Parathyroid adenoma (tissue), 2 donors: ENCODE results near the gene KIF1A.

Experiments used
- H2AFZ ChIP-seq: fragments of 300-600 bp; sonication (generic); one replicate; pipeline ENCODE4 v1.7.0; 2017; ENCODE audit warnings: antibody characterized with exemption, mild to moderate bottlenecking
- H3K27ac ChIP-seq: fragments of 300-600 bp; sonication (generic); one replicate; pipeline ENCODE4 v1.7.0; 2017
- H3K27me3 ChIP-seq: fragments of 300-600 bp; sonication (generic); one replicate; pipeline ENCODE4 v1.7.0; 2017; ENCODE audit warnings: low read length; ENCODE audit not compliant: control insufficient read depth, insufficient read depth
- H3K36me3 ChIP-seq: fragments of 300-600 bp; sonication (generic); one replicate; pipeline ENCODE4 v1.7.0; 2017; ENCODE audit warnings: low read length; ENCODE audit not compliant: control insufficient read depth, insufficient read depth
- H3K4me1 ChIP-seq: fragments of 300-600 bp; sonication (generic); one replicate; pipeline ENCODE4 v1.7.0; 2017; ENCODE audit warnings: control low read depth
- H3K4me2 ChIP-seq: fragments of 300-600 bp; sonication (generic); one replicate; pipeline ENCODE4 v1.7.0; 2017; ENCODE audit warnings: low read length
- H3K4me3 ChIP-seq: fragments of 300-600 bp; sonication (generic); one replicate; pipeline ENCODE4 v1.7.0; 2017; ENCODE audit warnings: low read depth, low read length
- H3K79me2 ChIP-seq: fragments of 300-600 bp; sonication (generic); one replicate; pipeline ENCODE4 v1.7.0; 2017; ENCODE audit warnings: control low read depth
- H3K9ac ChIP-seq: fragments of 300-600 bp; sonication (generic); one replicate; pipeline ENCODE4 v1.7.0; 2017; ENCODE audit warnings: mild to moderate bottlenecking
- H3K9me3 ChIP-seq: fragments of 300-600 bp; sonication (generic); one replicate; pipeline ENCODE4 v1.7.0; 2017; ENCODE audit warnings: low read length; ENCODE audit not compliant: control insufficient read depth
- CTCF ChIP-seq: fragments of 300-600 bp; sonication (generic); IDR thresholded peaks from one replicate; pipeline ENCODE4 v1.7.0; 2017; ENCODE audit warnings: antibody characterized with exemption, mild to moderate bottlenecking
- donor health status: primary hyperparathyroidism.

The KIF1A gene

GRCh38 chr2:240722796-240723735, 97.0 kb downstream of the KIF1A start:
- no peaks in the 10 kb centered on the region for H3K79me2 ChIP-seq
- no peak for TF ChIP-seq CTCF
- no peaks in the 10 kb centered on the region for H3K9me3 ChIP-seq

GRCh38 chr2:240722376-240722775, 97.6 kb downstream of the KIF1A start:
- no peak overlapping the region for H3K9ac ChIP-seq
- no peak overlapping the region for H2AFZ ChIP-seq
- no peaks in the 10 kb centered on the region for H3K36me3 ChIP-seq
- H3K4me3 ChIP-seq = no peak overlapping the region
- H3K4me2 ChIP-seq = no peak overlapping the region
- no peaks in the 10 kb centered on the region for H3K79me2 ChIP-seq
- H3K27ac ChIP-seq = no peak overlapping the region
- no peaks in the 10 kb centered on the region for H3K4me1 ChIP-seq
- H3K27me3 ChIP-seq = no peaks in the 10 kb centered on the region
- no peaks in the 10 kb centered on the region for H3K9me3 ChIP-seq
- no peak for TF ChIP-seq CTCF

More at GRCh38 chr2:240722796-240723735, 97.0 kb downstream of the KIF1A start:
- H3K4me1 ChIP-seq = no peaks in the 10 kb centered on the region
- H3K36me3 ChIP-seq = no peaks in the 10 kb centered on the region
- no peak overlapping the region for H3K27ac ChIP-seq
- H3K4me3 ChIP-seq = no peak overlapping the region
- H3K27me3 ChIP-seq = no peaks in the 10 kb centered on the region
- no peak overlapping the region for H3K9ac ChIP-seq
- H3K4me2 ChIP-seq = no peak overlapping the region
- no peak overlapping the region for H2AFZ ChIP-seq

GRCh38 chr2:240721596-240722180, 98.3 kb downstream of the KIF1A start:
- H3K4me3 ChIP-seq = no peak overlapping the region
- no peaks in the 10 kb centered on the region for H3K27me3 ChIP-seq
- H3K9me3 ChIP-seq = no peaks in the 10 kb centered on the region
- H3K27ac ChIP-seq = no peak overlapping the region
- H3K4me1 ChIP-seq = no peaks in the 10 kb centered on the region
- no peak overlapping the region for H2AFZ ChIP-seq
- no peak overlapping the region for H3K4me2 ChIP-seq
- H3K9ac ChIP-seq = no peak overlapping the region
- H3K36me3 ChIP-seq = no peaks in the 10 kb centered on the region
- no peak for TF ChIP-seq CTCF
- H3K79me2 ChIP-seq = no peaks in the 10 kb centered on the region

GRCh38 chr2:240720686-240721595, 99.1 kb downstream of the KIF1A start:
- no peaks in the 10 kb centered on the region for H3K36me3 ChIP-seq
- H3K27me3 ChIP-seq = no peaks in the 10 kb centered on the region
- H3K4me1 ChIP-seq = no peaks in the 10 kb centered on the region
- no peaks in the 10 kb centered on the region for H3K9me3 ChIP-seq
- H3K9ac ChIP-seq = no peak overlapping the region
- no peaks in the 10 kb centered on the region for H3K79me2 ChIP-seq
- no peak overlapping the region for H3K27ac ChIP-seq
- no peak for TF ChIP-seq CTCF
- no peak overlapping the region for H3K4me2 ChIP-seq
- no peak overlapping the region for H2AFZ ChIP-seq
- no peak overlapping the region for H3K4me3 ChIP-seq
